GM19372 (cell line): ENCODE results near the gene TSPAN16.
"Not testable (repeated sequence)": the region's sequence is repeated elsewhere in the genome, so short reads cannot be mapped to it uniquely, and the experiment has no call there.

Experiments
- ATAC-seq: cut with Tn5 transposase; IDR thresholded peaks from one replicate; pipeline ENCODE4 v1.9.1; 2021; ENCODE audit warnings: mild to moderate bottlenecking, low read depth, moderate library complexity; ENCODE audit not compliant: unreplicated experiment

TSPAN16 gene

GRCh38 chr19:11339254-11340098 lies 43.5 kb downstream of the TSPAN16 start, which contains the start of gene RAB3D:
Gene RAB3D, minus strand, starts transcription at chr19:11339657. Its CDS starts 2,258 bp downstream, at chr19:11337399.
- no peak for ATAC-seq

DNA sequence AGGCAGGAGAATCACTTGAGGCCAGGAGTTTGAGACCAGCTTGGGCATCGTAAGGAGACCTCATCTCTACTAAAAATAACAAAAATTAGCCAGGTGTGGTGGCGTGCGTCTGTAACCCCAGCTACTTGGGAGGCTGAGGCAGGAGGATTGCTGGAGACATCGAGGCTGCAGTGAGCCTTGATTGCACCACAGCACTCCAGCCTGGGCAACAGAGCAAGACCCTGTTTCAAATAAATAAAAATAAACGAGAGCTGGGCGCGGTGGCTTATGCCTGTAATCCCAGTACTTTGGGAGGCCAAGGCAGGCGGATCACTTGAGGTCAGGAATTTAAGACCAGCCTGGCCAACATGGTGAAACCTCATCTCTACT lies 44.1 kb downstream of the TSPAN16 start:
- ATAC-seq: not testable (repeated sequence)

GRCh38 chr19:11342429-11342828 lies 46.5 kb downstream of the TSPAN16 start:
- no peak for ATAC-seq

- ATAC-seq: no peak
These were observed 49.3 kb downstream of the TSPAN16 start for GRCh38 chr19:11345122-11345803.

- peak; percentile 94 for ATAC-seq
These were observed 50.4 kb downstream of the TSPAN16 start, which contains the start of the genes CCDC159 and TMEM205 for GRCh38 chr19:11346104-11346940. Gene CCDC159, plus strand, starts transcription at chr19:11346519. Its CDS starts 88 bp downstream, at chr19:11346607. Gene TMEM205, minus strand, starts transcription at chr19:11346268. Its CDS starts 649 bp downstream, at chr19:11345619.

GRCh38 chr19:11347546-11348039 lies 51.6 kb downstream of the TSPAN16 start:
- no peak for ATAC-seq

DNA sequence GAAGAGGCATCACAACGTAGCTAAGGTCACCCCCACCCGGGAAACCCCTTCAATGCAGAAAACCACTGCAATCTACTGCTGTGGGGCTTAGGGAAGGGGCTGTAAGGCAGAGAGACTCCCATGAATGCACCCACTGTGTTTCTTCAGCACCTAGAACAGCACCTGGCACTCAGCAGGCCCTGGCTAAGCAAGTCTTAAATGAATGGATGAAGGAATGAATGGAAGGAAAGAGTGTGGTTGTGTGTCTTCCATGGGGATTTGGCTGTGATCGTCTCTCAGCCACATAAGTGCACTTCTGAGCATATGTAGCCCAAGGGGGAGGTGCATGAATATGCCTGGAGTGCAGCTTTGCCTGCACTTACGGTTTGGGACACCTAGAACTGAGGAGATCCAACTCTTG lies 53.2 kb downstream of the TSPAN16 start:
- ATAC-seq: no peak

DNA sequence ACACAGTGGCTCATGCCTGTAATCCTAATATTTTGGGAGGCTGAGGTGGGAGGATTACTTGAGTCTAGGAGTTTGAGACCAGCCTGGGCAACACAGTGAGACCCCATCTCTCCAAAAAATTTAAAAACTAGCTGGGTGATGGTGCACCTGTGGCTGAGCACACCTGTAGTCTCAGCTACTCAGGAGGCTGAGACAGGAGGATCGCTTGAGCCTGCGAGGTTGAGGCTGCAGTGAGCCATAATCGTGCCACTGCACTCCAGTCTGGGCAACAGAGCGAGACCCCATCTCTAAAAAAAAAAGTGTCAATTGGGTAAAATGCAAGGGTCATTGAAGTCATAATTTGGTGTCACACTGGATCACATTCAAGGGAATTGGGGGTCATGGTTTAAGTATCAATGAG lies 58.1 kb downstream of the TSPAN16 start:
- ATAC-seq: not testable (repeated sequence)

GRCh38 chr19:11355160-11356073 lies 59.5 kb downstream of the TSPAN16 start, which contains the start of gene PLPPR2:
Gene PLPPR2, plus strand, starts transcription at chr19:11355432. Its CDS starts 2,242 bp downstream, at chr19:11357674.
- ATAC-seq: no peak

DNA sequence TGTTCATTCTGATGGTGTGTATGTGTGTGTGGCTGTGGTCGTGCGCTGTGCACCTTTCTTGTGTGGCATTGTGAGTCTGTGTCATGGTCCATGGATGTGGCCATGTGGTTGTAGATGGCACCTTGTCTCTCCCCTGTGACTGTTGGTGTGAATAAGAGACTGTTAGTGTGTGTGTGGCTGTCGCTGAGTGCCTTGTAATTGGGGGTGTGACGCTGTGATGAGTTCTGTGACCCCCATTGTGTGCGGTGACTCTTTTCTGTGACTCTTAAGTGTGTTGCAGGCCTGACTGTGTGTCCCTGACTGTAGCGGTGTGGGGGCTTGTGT lies 60.1 kb downstream of the TSPAN16 start:
- no peak for ATAC-seq

DNA sequence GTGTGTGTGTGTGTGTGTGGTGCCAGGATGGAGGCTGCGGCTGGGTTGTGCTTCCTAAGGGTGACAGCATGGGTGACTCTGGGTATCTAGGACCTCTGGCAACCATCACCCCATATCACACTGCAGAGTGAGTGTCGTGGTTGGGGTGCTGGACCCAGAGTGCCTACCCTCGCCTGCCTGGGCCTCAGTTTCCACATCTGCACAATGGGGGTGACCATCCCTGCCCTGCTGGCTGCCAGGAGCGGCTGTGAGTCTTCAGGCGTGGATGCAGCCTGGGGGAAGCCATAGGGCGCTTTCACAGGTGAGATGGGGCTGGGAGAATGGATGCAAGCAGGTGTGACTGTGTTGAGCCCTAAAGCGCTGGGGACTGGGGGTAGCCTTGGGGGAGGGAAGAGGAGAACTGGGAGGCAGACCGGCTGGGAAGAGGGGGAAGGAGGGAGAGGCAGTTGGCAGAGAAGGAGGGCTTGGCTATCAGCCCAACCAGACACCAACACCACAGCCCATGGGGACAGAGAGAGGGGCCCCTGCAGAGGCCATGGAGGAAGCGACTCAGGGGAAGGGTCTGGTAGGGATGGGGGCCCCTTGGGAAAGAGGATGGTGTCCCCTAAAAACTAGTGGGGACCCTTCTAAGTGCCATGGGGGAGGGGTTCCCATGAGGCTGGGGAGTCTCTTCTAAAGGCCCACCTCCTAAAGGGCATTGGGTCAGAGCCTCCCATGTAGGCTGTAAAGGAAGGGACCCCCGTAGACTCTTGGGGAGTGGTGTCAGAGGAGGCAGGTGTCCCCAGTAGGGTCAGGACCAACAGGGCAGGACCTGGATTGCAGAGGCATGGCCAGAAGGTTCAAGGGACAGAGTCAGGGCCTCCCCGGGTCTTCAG lies 61.0 kb downstream of the TSPAN16 start:
- ATAC-seq: no peak

- ATAC-seq: no peak
These were observed 63.5 kb downstream of the TSPAN16 start for GRCh38 chr19:11359421-11359820.

GRCh38 chr19:11361037-11361770 lies 65.2 kb downstream of the TSPAN16 start:
- no peak for ATAC-seq

GRCh38 chr19:11361771-11362731 lies 66.1 kb downstream of the TSPAN16 start:
- ATAC-seq: no peak

DNA sequence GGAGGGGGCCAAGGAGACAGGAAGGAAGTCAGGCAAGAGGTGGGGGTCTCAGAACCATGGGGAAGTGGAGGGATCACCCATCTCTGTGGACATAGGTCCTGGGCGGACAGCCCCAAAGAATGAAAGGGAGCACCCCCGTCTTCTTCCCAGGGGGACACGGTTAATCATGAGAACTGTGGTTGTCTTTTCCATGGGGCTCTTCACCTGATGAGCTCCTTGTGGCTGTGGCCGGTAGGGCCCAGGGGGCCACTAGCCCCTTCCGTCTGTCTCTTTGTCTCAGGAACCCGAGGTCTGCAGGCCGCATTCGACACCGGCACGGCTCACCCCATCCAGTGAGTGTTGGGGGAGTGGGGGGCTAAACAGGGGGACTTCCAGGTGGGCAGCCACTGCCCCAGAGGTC lies 67.9 kb downstream of the TSPAN16 start:
- no peak for ATAC-seq

DNA sequence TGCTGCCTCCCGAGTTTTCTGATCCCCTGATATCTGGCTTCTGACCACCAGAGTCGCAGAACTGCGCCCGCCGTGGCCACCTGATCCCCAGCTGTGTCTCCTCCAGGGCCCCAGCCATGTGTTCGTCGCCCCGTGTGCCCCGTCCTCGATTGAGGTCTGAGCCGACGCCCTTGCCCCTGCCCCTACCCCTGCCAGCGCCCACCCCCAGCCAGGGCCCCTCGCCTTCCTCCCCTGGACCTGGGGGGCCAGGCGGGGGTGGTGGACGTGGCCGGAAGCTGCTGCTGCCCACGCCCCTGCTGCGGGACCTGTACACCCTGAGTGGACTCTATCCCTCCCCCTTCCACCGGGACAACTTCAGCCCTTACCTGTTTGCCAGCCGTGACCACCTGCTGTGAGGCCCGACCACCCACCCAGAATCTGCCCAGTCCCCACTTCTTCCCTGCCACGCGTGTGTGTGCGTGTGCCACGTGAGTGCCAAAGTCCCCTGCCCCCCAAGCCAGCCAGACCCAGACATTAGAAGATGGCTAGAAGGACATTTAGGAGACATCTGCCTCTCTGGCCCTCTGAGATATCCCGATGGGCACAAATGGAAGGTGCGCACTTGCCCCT lies 68.4 kb downstream of the TSPAN16 start:
- ATAC-seq: no peak
